NT2/D1 (cell line): ENCODE results near the gene FAM107B.
"Not testable (repeated sequence)": the region's sequence is repeated elsewhere in the genome, so short reads cannot be mapped to it uniquely, and the experiment has no call there.

Source experiments
- DNase-seq: peaks from one replicate; pipeline ENCODE4 v3.0.0-alpha.2; 2011; ENCODE audit warnings: low read depth, low spot score
- H3K27me3 ChIP-seq: 2 replicates; pipeline ENCODE4 v1.6.0; 2011; ENCODE audit warnings: mild to moderate bottlenecking; ENCODE audit not compliant: insufficient read length, insufficient read depth
- H3K36me3 ChIP-seq: 2 replicates; pipeline ENCODE4 v1.6.1; 2011; ENCODE audit warnings: mild to moderate bottlenecking, low read length, mixed read lengths; ENCODE audit not compliant: insufficient read depth, insufficient read length
- H3K4me1 ChIP-seq: 2 replicates; pipeline ENCODE4 v1.5.1; 2011; ENCODE audit not compliant: insufficient read depth, insufficient read length
- H3K4me3 ChIP-seq: 2 replicates; pipeline ENCODE4 v1.5.1; 2011; ENCODE audit warnings: low read depth; ENCODE audit not compliant: insufficient read length
- H3K9ac ChIP-seq: 2 replicates; pipeline ENCODE4 v1.6.0; 2011; ENCODE audit warnings: low read depth; ENCODE audit not compliant: insufficient read length
- H3K9me3 ChIP-seq: 2 replicates; pipeline ENCODE4 v1.5.1; 2011; ENCODE audit warnings: mild to moderate bottlenecking, low read length; ENCODE audit not compliant: insufficient read depth
- SUZ12 ChIP-seq: IDR thresholded peaks from 2 replicates; pipeline ENCODE4 v1.6.1; 2011; ENCODE audit not compliant: insufficient read length, insufficient read depth; ENCODE audit errors: extremely low read depth
- YY1 ChIP-seq: IDR thresholded peaks from 2 replicates; pipeline ENCODE4 v1.6.1; 2011; ENCODE audit not compliant: insufficient read length, insufficient read depth
- ZNF274 ChIP-seq: IDR thresholded peaks from 2 replicates; pipeline ENCODE4 v1.6.1; 2011; ENCODE audit warnings: mild to moderate bottlenecking, low read depth, low read length

FAM107B gene

DNA sequence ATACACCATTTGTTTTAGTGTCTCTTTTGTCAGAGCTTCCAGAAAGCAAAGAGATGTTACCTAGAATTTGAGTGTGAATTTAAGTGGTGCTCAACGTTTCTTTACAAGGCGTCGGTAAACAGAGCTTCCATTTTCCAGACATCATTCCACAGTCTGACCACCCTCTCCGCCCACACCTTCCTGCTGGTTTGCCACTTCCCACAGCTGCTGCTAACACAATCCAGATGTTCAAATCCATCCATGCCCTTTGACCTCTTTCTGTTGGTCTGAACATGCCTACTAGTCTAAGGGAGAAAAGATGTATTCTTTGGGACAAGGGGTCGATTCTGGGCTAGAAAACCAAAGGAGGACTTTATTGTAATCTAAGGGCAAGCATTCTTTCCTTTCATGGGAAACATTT lies 86.1 kb downstream of the FAM107B start:
- no peaks in the 10 kb centered on the region for H3K36me3 ChIP-seq
- no peaks in the 10 kb centered on the region for H3K9me3 ChIP-seq
- H3K27me3 ChIP-seq, result no peaks in the 10 kb centered on the region
- no peaks in the 10 kb centered on the region for H3K4me1 ChIP-seq
- no peak overlapping the region for H3K9ac ChIP-seq
- DNase-seq, result no peak
- no peak for TF ChIP-seq YY1
- no peak for TF ChIP-seq SUZ12
- no peak for TF ChIP-seq ZNF274
- H3K4me3 ChIP-seq, result no peak overlapping the region

DNA sequence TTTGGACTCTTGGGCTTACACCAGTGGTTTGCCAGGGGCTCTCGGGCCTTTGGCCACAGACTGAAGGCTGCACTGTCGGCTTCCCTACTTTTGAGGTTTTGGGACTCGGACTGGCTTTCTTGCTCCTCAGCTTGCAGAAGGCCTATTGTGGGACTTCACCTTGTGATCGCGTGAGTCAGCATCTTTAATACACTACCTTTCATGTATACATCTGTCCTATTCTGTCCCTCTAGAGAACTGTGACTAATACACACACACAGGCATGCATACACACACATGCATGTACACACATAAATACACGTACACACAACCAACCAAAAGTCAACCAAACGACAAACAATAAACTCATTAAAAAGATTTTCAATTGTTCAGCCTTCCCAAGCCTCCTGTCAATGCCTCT lies 86.5 kb downstream of the FAM107B start:
- H3K4me1 ChIP-seq, H3K4me3 ChIP-seq, H3K9me3 ChIP-seq, H3K9ac ChIP-seq, H3K27me3 ChIP-seq, DNase-seq, H3K36me3 ChIP-seq: not testable (repeated sequence)

DNA sequence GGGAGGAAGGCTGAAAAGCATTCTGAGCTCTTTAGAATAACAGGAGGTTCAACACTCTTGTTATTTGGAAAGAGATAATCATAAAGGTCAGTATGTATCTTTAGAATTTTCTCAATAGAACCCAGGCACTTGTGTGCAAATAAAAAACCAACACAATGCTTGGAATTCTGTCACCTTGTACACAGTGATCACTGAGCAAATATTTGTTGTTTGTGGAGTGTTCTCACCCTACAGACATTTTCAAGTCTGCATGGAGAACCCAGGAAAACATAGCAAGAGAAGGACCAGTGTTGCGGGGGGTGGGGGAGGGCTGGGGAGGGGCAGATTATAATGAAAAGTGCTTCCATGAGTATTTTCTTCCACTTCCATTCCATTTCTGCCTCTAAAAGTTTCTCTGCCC lies 87.4 kb downstream of the FAM107B start:
- no peaks in the 10 kb centered on the region for H3K9me3 ChIP-seq
- no peak for DNase-seq
- TF ChIP-seq YY1, result no peak
- TF ChIP-seq SUZ12, result no peak
- no peak for TF ChIP-seq ZNF274

DNA sequence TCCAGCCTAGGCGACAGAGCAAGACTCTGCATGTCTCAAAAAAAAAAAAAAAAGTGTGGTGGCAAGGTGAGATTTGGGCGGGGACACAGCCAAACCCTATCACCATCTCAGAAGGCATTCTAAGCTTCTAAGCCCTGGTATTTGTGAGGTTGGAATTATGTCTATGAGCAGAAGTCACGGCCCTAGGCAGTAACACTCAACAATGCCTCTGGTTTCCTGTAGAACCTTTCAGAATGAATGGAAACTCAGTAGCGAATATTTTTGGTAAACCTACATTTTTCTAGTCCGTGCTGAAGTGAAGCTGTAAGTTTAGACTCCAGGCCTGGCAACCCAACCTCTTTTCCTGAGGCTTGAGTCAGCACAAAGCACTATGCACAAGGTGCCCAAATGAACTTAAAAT lies 88.3 kb downstream of the FAM107B start:
- Histone ChIP-seq H3K4me1 (no peaks in the 10 kb centered on the region), H3K9me3 (no peaks in the 10 kb centered on the region), H3K9ac (no peak overlapping the region), H3K4me3 (no peak overlapping the region), H3K27me3 (no peaks in the 10 kb centered on the region), H3K36me3 (no peaks in the 10 kb centered on the region)
- no peak for DNase-seq
- no peak for TF ChIP-seq YY1
- TF ChIP-seq ZNF274, result no peak
- TF ChIP-seq SUZ12, result no peak

More for the DNA sequence above, 87.4 kb downstream of the FAM107B start:
- no peaks in the 10 kb centered on the region for H3K4me1 ChIP-seq
- H3K27me3 ChIP-seq, result no peaks in the 10 kb centered on the region
- H3K9ac ChIP-seq, result no peak overlapping the region
- no peak overlapping the region for H3K4me3 ChIP-seq
- no peaks in the 10 kb centered on the region for H3K36me3 ChIP-seq

DNA sequence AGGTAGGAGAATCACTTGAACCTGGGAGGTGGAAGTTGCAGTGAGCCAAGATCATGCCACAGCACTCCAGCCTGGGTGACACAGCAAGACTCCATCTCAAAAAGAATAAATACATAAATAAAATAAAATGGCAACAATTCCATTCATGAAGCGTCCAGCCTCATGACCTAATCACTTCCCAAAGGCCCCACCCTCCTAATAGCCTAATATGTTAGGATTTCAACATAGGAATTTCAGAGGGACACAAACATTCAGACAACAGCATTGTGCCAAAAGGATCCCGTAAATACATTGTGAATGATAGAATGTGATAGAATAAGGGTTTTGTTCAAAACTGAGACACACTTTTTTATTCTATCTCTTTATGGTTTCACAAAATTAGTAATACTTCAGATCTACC lies 90.3 kb downstream of the FAM107B start:
- TF ChIP-seq YY1, result no peak
- no peak for TF ChIP-seq ZNF274
- TF ChIP-seq SUZ12, result no peak
- DNase-seq, result no peak
- H3K4me1 ChIP-seq, result no peaks in the 10 kb centered on the region
- no peaks in the 10 kb centered on the region for H3K36me3 ChIP-seq
- H3K9ac ChIP-seq, result no peak overlapping the region
- no peak overlapping the region for H3K4me3 ChIP-seq
- H3K9me3 ChIP-seq, result no peaks in the 10 kb centered on the region
- H3K27me3 ChIP-seq, result no peaks in the 10 kb centered on the region

DNA sequence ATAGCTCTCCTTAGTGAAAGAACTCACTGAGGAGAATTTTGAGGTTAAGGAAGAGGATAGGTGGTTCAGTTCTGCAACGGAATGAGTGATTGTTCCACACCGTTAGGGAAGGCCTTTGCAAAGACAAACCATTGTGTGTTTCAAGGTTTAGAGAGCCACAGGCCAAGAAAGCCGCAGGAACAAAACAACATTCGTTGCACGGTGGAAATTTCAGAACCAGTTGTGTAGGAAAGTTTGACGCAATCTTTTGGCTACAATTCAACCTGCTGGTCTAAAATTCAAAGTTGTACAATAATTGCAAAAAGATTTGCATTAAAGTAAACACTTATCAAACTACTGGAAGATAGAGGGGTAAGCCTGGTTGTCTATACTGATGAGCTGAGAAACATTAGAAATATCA lies 91.4 kb downstream of the FAM107B start:
- TF ChIP-seq SUZ12 (no peak), YY1 (no peak), ZNF274 (no peak)
- no peak for DNase-seq
- H3K4me3 ChIP-seq, result no peak overlapping the region
- no peaks in the 10 kb centered on the region for H3K9me3 ChIP-seq
- H3K36me3 ChIP-seq, result no peaks in the 10 kb centered on the region
- H3K9ac ChIP-seq, result no peak overlapping the region
- no peaks in the 10 kb centered on the region for H3K4me1 ChIP-seq
- peaks cover 4% of the 10 kb centered on the region for H3K27me3 ChIP-seq

DNA sequence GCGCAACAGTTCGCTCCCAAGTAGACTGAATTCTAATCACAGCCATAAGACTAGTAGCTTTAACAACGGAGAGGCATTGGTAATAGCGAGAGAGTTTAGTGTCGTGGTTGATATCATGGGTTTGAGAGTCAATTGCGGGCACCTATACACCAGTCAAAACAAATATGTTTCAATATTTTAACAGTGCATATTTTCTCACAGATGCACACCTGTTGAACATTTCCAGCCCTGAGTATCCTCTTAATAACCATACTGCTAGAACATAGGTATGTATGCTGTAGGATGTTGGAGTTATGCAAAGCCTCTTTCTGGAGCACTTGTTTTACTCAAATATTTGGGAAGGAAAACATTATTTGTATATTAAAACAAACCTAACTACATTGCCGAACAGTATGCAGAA lies 92.9 kb downstream of the FAM107B start:
- H3K4me3 ChIP-seq, result no peak overlapping the region
- no peaks in the 10 kb centered on the region for H3K4me1 ChIP-seq
- no peaks in the 10 kb centered on the region for H3K36me3 ChIP-seq
- no peak overlapping the region for H3K9ac ChIP-seq
- peaks cover 12% of the 10 kb centered on the region for H3K27me3 ChIP-seq
- TF ChIP-seq YY1 (no peak), ZNF274 (no peak), SUZ12 (no peak)
- H3K9me3 ChIP-seq, result no peaks in the 10 kb centered on the region
- no peak for DNase-seq

DNA sequence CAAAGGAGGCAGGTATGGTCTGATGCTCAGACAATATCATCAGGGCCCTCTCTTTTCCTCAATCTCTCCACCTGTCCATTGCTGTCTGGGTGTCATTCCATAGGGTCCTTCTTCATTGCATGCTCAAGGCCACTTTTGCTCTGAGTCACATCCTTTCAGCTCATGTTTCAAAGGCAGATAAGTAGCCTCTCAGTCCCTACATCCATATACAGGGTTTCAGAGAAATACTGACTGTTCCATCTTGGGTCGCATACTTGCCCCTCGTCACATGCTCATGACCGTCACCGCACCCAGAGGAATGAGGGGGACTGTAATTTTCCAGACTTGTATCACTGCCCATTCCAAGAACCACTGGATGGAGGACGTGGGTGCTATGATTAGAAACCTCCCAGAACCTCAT lies 93.4 kb downstream of the FAM107B start:
- no peaks in the 10 kb centered on the region for H3K4me1 ChIP-seq
- TF ChIP-seq SUZ12 (no peak), YY1 (no peak), ZNF274 (no peak)
- H3K9ac ChIP-seq, result no peak overlapping the region
- no peaks in the 10 kb centered on the region for H3K36me3 ChIP-seq
- H3K9me3 ChIP-seq, result no peaks in the 10 kb centered on the region
- no peak for DNase-seq
- H3K4me3 ChIP-seq, result no peak overlapping the region
- peaks cover 17% of the 10 kb centered on the region for H3K27me3 ChIP-seq
